ENCODE results near the gene HSPBP1.

Gene HSPBP1

GRCh38 chr19:55254625-55254977 lies 25.3 kb downstream of the HSPBP1 start:
- no peak overlapping the region for H3K27ac ChIP-seq (ENCODE audit: low read length)

GRCh38 chr19:55253842-55254624 lies 25.9 kb downstream of the HSPBP1 start:
- Histone ChIP-seq H3K4me1 (ENCODE audit: control insufficient read depth, insufficient read depth, low read length) (peaks cover 4% of the 10 kb centered on the region), H3K27me3 (ENCODE audit: control insufficient read depth, insufficient read depth, low read length) (no peaks in the 10 kb centered on the region), H3K36me3 (ENCODE audit: control insufficient read depth, insufficient read depth, low read length) (no peaks in the 10 kb centered on the region; the same call in 1 of the 2 replicates), H3K27ac (ENCODE audit: low read length) (no peak overlapping the region), H3K4me3 (ENCODE audit: low read length) (no peak overlapping the region), H3K9me3 (ENCODE audit: control insufficient read depth, insufficient read depth, low read length) (no peaks in the 10 kb centered on the region)
- no peak for DNase-seq (ENCODE audit: low read depth, low spot score)
- WGBS (ENCODE audit: insufficient coverage, insufficient read length): no CpG with 5 or more reads among the region's 23 CpGs

More at GRCh38 chr19:55254625-55254977, 25.3 kb downstream of the HSPBP1 start:
- no CpG with 5 or more reads among the region's 6 CpGs for WGBS (ENCODE audit: insufficient coverage, insufficient read length)
- Histone ChIP-seq H3K27me3 (ENCODE audit: control insufficient read depth, insufficient read depth, low read length) (no peaks in the 10 kb centered on the region), H3K9me3 (ENCODE audit: control insufficient read depth, insufficient read depth, low read length) (no peaks in the 10 kb centered on the region), H3K36me3 (ENCODE audit: control insufficient read depth, insufficient read depth, low read length) (no peaks in the 10 kb centered on the region; the same call in 1 of the 2 replicates), H3K4me1 (ENCODE audit: control insufficient read depth, insufficient read depth, low read length) (peaks cover 4% of the 10 kb centered on the region), H3K4me3 (ENCODE audit: low read length) (no peak overlapping the region)
- DNase-seq (ENCODE audit: low read depth, low spot score): no peak

- no peak for DNase-seq (ENCODE audit: low read depth, low spot score)
- H3K27me3 ChIP-seq (ENCODE audit: control insufficient read depth, insufficient read depth, low read length): no peaks in the 10 kb centered on the region
- H3K36me3 ChIP-seq (ENCODE audit: control insufficient read depth, insufficient read depth, low read length): no peaks in the 10 kb centered on the region; the same call in 1 of the 2 replicates
- no peak overlapping the region for H3K4me3 ChIP-seq (ENCODE audit: low read length)
- H3K27ac ChIP-seq (ENCODE audit: low read length): no peak overlapping the region
- peaks cover 4% of the 10 kb centered on the region for H3K4me1 ChIP-seq (ENCODE audit: control insufficient read depth, insufficient read depth, low read length)
- no CpG with 5 or more reads among the region's 21 CpGs for WGBS (ENCODE audit: insufficient coverage, insufficient read length)
- no peaks in the 10 kb centered on the region for H3K9me3 ChIP-seq (ENCODE audit: control insufficient read depth, insufficient read depth, low read length)
Observed at GRCh38 chr19:55252760-55253663, 26.9 kb downstream of the HSPBP1 start.

- Histone ChIP-seq H3K27me3 (ENCODE audit: control insufficient read depth, insufficient read depth, low read length) (no peaks in the 10 kb centered on the region), H3K4me3 (ENCODE audit: low read length) (no peak overlapping the region), H3K4me1 (ENCODE audit: control insufficient read depth, insufficient read depth, low read length) (peaks cover 3% of the 10 kb centered on the region), H3K9me3 (ENCODE audit: control insufficient read depth, insufficient read depth, low read length) (no peaks in the 10 kb centered on the region), H3K36me3 (ENCODE audit: control insufficient read depth, insufficient read depth, low read length) (peaks cover 4% of the 10 kb centered on the region; the same call in 1 of the 2 replicates), H3K27ac (ENCODE audit: low read length) (no peak overlapping the region)
- DNase-seq (ENCODE audit: low read depth, low spot score): no peak
- no CpG with 5 or more reads among the region's 19 CpGs for WGBS (ENCODE audit: insufficient coverage, insufficient read length)
Observed at GRCh38 chr19:55251341-55252081, 28.4 kb downstream of the HSPBP1 start.

GRCh38 chr19:55250262-55251036 lies 29.5 kb downstream of the HSPBP1 start:
- DNase-seq (ENCODE audit: low read depth, low spot score): no peak

GRCh38 chr19:55249841-55250240 lies 30.1 kb downstream of the HSPBP1 start:
- Histone ChIP-seq H3K4me3 (ENCODE audit: low read length) (no peak overlapping the region), H3K4me1 (ENCODE audit: control insufficient read depth, insufficient read depth, low read length) (no peaks in the 10 kb centered on the region; the same call in 1 of the 2 replicates), H3K27ac (ENCODE audit: low read length) (no peak overlapping the region), H3K27me3 (ENCODE audit: control insufficient read depth, insufficient read depth, low read length) (no peaks in the 10 kb centered on the region), H3K9me3 (ENCODE audit: control insufficient read depth, insufficient read depth, low read length) (no peaks in the 10 kb centered on the region), H3K36me3 (ENCODE audit: control insufficient read depth, insufficient read depth, low read length) (peaks cover 11% of the 10 kb centered on the region)
- no peak for DNase-seq (ENCODE audit: low read depth, low spot score)
- no CpG with 5 or more reads among the region's 11 CpGs for WGBS (ENCODE audit: insufficient coverage, insufficient read length)

More at GRCh38 chr19:55250262-55251036, 29.5 kb downstream of the HSPBP1 start:
- Histone ChIP-seq H3K36me3 (ENCODE audit: control insufficient read depth, insufficient read depth, low read length) (peaks cover 6% of the 10 kb centered on the region; the same call in 1 of the 2 replicates), H3K27ac (ENCODE audit: low read length) (no peak overlapping the region), H3K27me3 (ENCODE audit: control insufficient read depth, insufficient read depth, low read length) (no peaks in the 10 kb centered on the region), H3K9me3 (ENCODE audit: control insufficient read depth, insufficient read depth, low read length) (no peaks in the 10 kb centered on the region), H3K4me3 (ENCODE audit: low read length) (no peak overlapping the region), H3K4me1 (ENCODE audit: control insufficient read depth, insufficient read depth, low read length) (no peaks in the 10 kb centered on the region; the same call in 1 of the 2 replicates)
- no CpG with 5 or more reads among the region's 18 CpGs for WGBS (ENCODE audit: insufficient coverage, insufficient read length)

GRCh38 chr19:55248704-55249103 lies 31.2 kb downstream of the HSPBP1 start:
- Histone ChIP-seq H3K4me3 (ENCODE audit: low read length) (no peak overlapping the region), H3K27me3 (ENCODE audit: control insufficient read depth, insufficient read depth, low read length) (no peaks in the 10 kb centered on the region), H3K4me1 (ENCODE audit: control insufficient read depth, insufficient read depth, low read length) (no peaks in the 10 kb centered on the region), H3K36me3 (ENCODE audit: control insufficient read depth, insufficient read depth, low read length) (peaks cover 16% of the 10 kb centered on the region), H3K9me3 (ENCODE audit: control insufficient read depth, insufficient read depth, low read length) (no peaks in the 10 kb centered on the region), H3K27ac (ENCODE audit: low read length) (no peak overlapping the region)
- no peak for DNase-seq (ENCODE audit: low read depth, low spot score)
- WGBS (ENCODE audit: insufficient coverage, insufficient read length): no CpG with 5 or more reads among the region's 9 CpGs

GRCh38 chr19:55248166-55248675 lies 31.7 kb downstream of the HSPBP1 start:
- Histone ChIP-seq H3K27ac (ENCODE audit: low read length) (no peak overlapping the region), H3K36me3 (ENCODE audit: control insufficient read depth, insufficient read depth, low read length) (peaks cover 16% of the 10 kb centered on the region)
- WGBS (ENCODE audit: insufficient coverage, insufficient read length): no CpG with 5 or more reads among the region's 10 CpGs

GRCh38 chr19:55247621-55248099 lies 32.2 kb downstream of the HSPBP1 start:
- Histone ChIP-seq H3K4me1 (ENCODE audit: control insufficient read depth, insufficient read depth, low read length) (no peaks in the 10 kb centered on the region), H3K4me3 (ENCODE audit: low read length) (no peak overlapping the region), H3K27ac (ENCODE audit: low read length) (no peak overlapping the region), H3K9me3 (ENCODE audit: control insufficient read depth, insufficient read depth, low read length) (no peaks in the 10 kb centered on the region), H3K27me3 (ENCODE audit: control insufficient read depth, insufficient read depth, low read length) (no peaks in the 10 kb centered on the region), H3K36me3 (ENCODE audit: control insufficient read depth, insufficient read depth, low read length) (peaks cover 16% of the 10 kb centered on the region)
- WGBS (ENCODE audit: insufficient coverage, insufficient read length): no CpG with 5 or more reads among the region's 10 CpGs
- DNase-seq (ENCODE audit: low read depth, low spot score): no peak

More at GRCh38 chr19:55248166-55248675, 31.7 kb downstream of the HSPBP1 start:
- H3K4me1 ChIP-seq (ENCODE audit: control insufficient read depth, insufficient read depth, low read length): no peaks in the 10 kb centered on the region
- H3K9me3 ChIP-seq (ENCODE audit: control insufficient read depth, insufficient read depth, low read length): no peaks in the 10 kb centered on the region
- no peak overlapping the region for H3K4me3 ChIP-seq (ENCODE audit: low read length)
- no peak for DNase-seq (ENCODE audit: low read depth, low spot score)
- H3K27me3 ChIP-seq (ENCODE audit: control insufficient read depth, insufficient read depth, low read length): no peaks in the 10 kb centered on the region
